Liver (tissue), 9 donors: ENCODE data around the gene MAP3K13. TPM values are rescaled to one million over a fixed set of nuclear protein-coding genes. Genes with fewer than 3 reads are reported as not detected.

Experiments used
- DNase-seq: peaks from one replicate; pipeline ENCODE4 v3.0.0-alpha.2; 2017; ENCODE audit warnings: low spot score
- H3K27ac ChIP-seq, 2 donors: one replicate each; pipeline ENCODE4 v1.7.0; 2013; ENCODE audit warnings: inconsistent platforms in 2 of 2, low read length in 2 of 2, control low read depth in 1 of 2, low read depth in 1 of 2, mild to moderate bottlenecking in 1 of 2
- H3K27me3 ChIP-seq, 4 donors: one replicate each; pipeline versions ENCODE4 v1.6.1 to v1.7.0; 2013; ENCODE audit warnings: low read length in 3 of 4, inconsistent platforms in 1 of 4, mild to moderate bottlenecking in 1 of 4, moderate library complexity in 1 of 4; ENCODE audit not compliant: control insufficient read depth in 4 of 4, insufficient read depth in 4 of 4
- H3K36me3 ChIP-seq, 4 donors: one replicate each; pipeline versions ENCODE4 v1.6.1 to v1.7.0; 2013; ENCODE audit warnings: low read length in 3 of 4, mild to moderate bottlenecking in 3 of 4, low read depth in 1 of 4, moderate library complexity in 1 of 4; ENCODE audit not compliant: control insufficient read depth in 4 of 4, insufficient read depth in 3 of 4
- H3K4me1 ChIP-seq, 4 donors: one replicate each; pipeline versions ENCODE4 v1.6.1 to v1.7.0; 2013; ENCODE audit warnings: low read length in 3 of 4, mild to moderate bottlenecking in 3 of 4, moderate library complexity in 1 of 4; ENCODE audit not compliant: control insufficient read depth in 4 of 4, insufficient read depth in 4 of 4
- H3K4me3 ChIP-seq, 3 donors: one replicate each; pipeline versions ENCODE4 v1.6.1 to v1.7.0; 2013; ENCODE audit warnings: low read length in 3 of 3, control low read depth in 1 of 3, low read depth in 1 of 3, mild to moderate bottlenecking in 1 of 3
- H3K9ac ChIP-seq, 2 donors: one replicate each; pipeline ENCODE4 v1.7.0; 2013; ENCODE audit warnings: low read length in 2 of 2, mild to moderate bottlenecking in 2 of 2, moderate library complexity in 2 of 2, control low read depth in 1 of 2, low read depth in 1 of 2
- H3K9me3 ChIP-seq, 4 donors: one replicate each; pipeline versions ENCODE4 v1.6.1 to v1.7.0; 2013; ENCODE audit warnings: low read length in 3 of 4; ENCODE audit not compliant: control insufficient read depth in 4 of 4
- EGR1 ChIP-seq, 2 donors: IDR thresholded peaks; 2 replicates each; pipeline ENCODE4 v1.6.1; 2016 to 2018; ENCODE audit warnings: antibody characterized with exemption in 2 of 2, low read depth in 2 of 2
- FOXA1 ChIP-seq: IDR thresholded peaks from 2 replicates; pipeline ENCODE4 v1.6.1; 2016; ENCODE audit warnings: antibody characterized with exemption
- FOXA2 ChIP-seq: IDR thresholded peaks from 2 replicates; pipeline ENCODE4 v1.6.1; 2016; ENCODE audit warnings: antibody characterized with exemption
- GABPA ChIP-seq, 2 donors: IDR thresholded peaks in 1 of 2; conservative IDR thresholded peaks in 1 of 2; 2 replicates each; pipeline ENCODE4 v1.6.1; 2016; ENCODE audit warnings: antibody characterized with exemption in 2 of 2, mild to moderate bottlenecking in 1 of 2, moderate library complexity in 1 of 2
- HNF4A ChIP-seq, 2 donors: conservative IDR thresholded peaks; 2 replicates each; pipeline ENCODE4 v1.6.1; 2016; ENCODE audit warnings: antibody characterized with exemption in 2 of 2, mild to moderate bottlenecking in 2 of 2
- HNF4G ChIP-seq: IDR thresholded peaks from 2 replicates; pipeline ENCODE4 v1.6.1; 2016; ENCODE audit warnings: antibody characterized with exemption
- JUND ChIP-seq, 2 donors: IDR thresholded peaks; 2 replicates each; pipeline ENCODE4 v1.6.1; 2016; ENCODE audit warnings: antibody characterized with exemption in 2 of 2
- NR2F2 ChIP-seq: IDR thresholded peaks from 2 replicates; pipeline ENCODE4 v1.6.1; 2016; ENCODE audit warnings: antibody characterized with exemption
- RAD21 ChIP-seq, 2 donors: IDR thresholded peaks; 2 replicates each; pipeline ENCODE4 v1.6.1; 2016; ENCODE audit warnings: antibody characterized with exemption in 2 of 2, mild to moderate bottlenecking in 2 of 2
- RXRA ChIP-seq, 2 donors: IDR thresholded peaks; 2 replicates each; pipeline ENCODE4 v1.6.1; 2017 to 2018; ENCODE audit warnings: antibody characterized with exemption in 2 of 2, mild to moderate bottlenecking in 1 of 2
- SP1 ChIP-seq: IDR thresholded peaks from 2 replicates; pipeline ENCODE4 v1.6.1; 2018; ENCODE audit warnings: antibody characterized with exemption, mild to moderate bottlenecking
- TAF1 ChIP-seq: conservative IDR thresholded peaks from 2 replicates; pipeline ENCODE4 v1.6.1; 2016; ENCODE audit warnings: antibody characterized with exemption, mild to moderate bottlenecking
- YY1 ChIP-seq: IDR thresholded peaks from 2 replicates; pipeline ENCODE4 v1.6.1; 2016; ENCODE audit warnings: antibody characterized with exemption, mild to moderate bottlenecking
- WGBS: extraction: QIAGEN DNeasy Blood & Tissue Kit; methylation state at CpG from one replicate; pipeline ENCODE4 v1.1.7; 2013; 5-methylcytosine and 5-hydroxymethylcytosine counted together
- polyA plus RNA-seq, 2 donors: library from polyadenylated mRNA; stranded (reverse) in 1 of 2; unstranded in 1 of 2; fragments of 200-250 nt in 1 of 2; fragments of >200 nt in 1 of 2; fragmentation: Nextera tagmentation in 1 of 2; extraction: Ambion mirVana in 1 of 2; gene quantifications; one replicate each; pipeline versions ENCODE4 v1.2.1 to v1.2.3, GENCODE V29; 2013 to 2015
- total RNA-seq, 2 donors: library from RNA; depleted of rRNA; stranded (reverse); fragments of >200 nt; gene quantifications; one replicate each; pipeline ENCODE4 v1.2.3, GENCODE V29; 2014
- TF ChIP-seq, protein P1 (sequence below): IDR thresholded peaks from 2 replicates; pipeline ENCODE4 v1.6.1; 2016; ENCODE audit warnings: antibody characterized with exemption
- TF ChIP-seq, protein P2 (sequence below): IDR thresholded peaks from 2 replicates; pipeline ENCODE4 v1.6.1; 2016; ENCODE audit warnings: antibody characterized with exemption
- TF ChIP-seq, protein P3 (sequence below): IDR thresholded peaks from 2 replicates; pipeline ENCODE4 v1.6.1; 2016; ENCODE audit warnings: antibody characterized with exemption
- TF ChIP-seq, protein P4 (sequence below): IDR thresholded peaks from 2 replicates; pipeline ENCODE4 v1.6.1; 2016; ENCODE audit warnings: antibody characterized with exemption, mild to moderate bottlenecking
- TF ChIP-seq, protein P5 (sequence below): fragments of 150-350 bp; IDR thresholded peaks from 2 replicates; pipeline ENCODE4 v1.5.1; 2017; ENCODE audit warnings: improper control_type of control experiment, low read depth, low read length; ENCODE audit not compliant: missing input control
- donor health status: healthy.
- donor health status: healthy.
- donor health status: healthy.
- donor health status: healthy.
- donor health status: healthy.

Gene MAP3K13
- total and polyA plus RNA-seq, 4 donors: 11.3 to 38.1 (median 26.5) TPM

DNA sequence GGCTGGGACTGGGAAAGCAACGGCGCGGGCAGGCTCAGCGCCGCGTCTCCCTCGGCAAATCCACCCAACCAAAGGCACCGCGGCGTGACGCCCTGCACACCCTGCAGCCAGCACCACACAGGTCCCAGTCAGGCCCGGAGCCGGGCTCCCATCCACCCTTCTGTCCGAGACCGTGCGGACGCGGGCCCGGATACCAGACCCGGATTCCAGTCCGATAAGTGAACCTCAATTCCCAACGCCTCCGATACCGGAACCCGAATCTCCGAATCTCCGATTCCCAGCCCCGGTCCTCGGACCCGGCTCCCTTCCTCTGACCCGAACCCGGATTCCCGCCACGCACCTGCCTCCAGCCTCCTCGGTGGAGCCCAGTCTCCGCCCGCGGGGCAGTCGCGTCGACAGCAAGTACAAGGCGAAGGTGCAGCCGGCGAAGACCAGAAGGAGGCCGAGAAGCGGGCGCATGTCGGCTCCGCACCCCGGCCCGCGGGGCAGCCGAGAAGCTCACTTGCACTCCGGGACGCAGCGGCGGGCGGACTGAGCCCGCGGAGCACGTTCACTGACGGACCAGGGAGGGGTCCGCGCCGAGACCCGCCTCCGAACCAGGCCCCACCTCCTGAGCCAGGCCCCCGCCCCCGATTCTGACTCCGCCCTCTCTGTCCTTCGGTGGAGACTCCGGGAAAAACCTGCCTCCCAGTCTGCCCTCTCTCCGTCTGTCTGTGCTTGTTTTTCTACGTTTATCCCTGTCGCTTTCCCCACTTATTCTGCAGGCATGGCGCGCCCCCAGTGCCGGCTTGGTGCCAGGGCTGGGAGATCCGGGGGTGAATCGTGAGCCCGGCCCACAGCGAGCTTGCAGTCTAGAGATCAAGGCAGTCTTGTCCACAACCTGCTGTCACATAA is 135.8 kb downstream of the MAP3K13 start, which contains the start of gene TMEM41A (continued):
- TF ChIP-seq RXRA (IDR thresholded peaks at IDR 0.05) (no peak), TAF1 (peak; percentile 97)
- TF ChIP-seq, protein P1, sequence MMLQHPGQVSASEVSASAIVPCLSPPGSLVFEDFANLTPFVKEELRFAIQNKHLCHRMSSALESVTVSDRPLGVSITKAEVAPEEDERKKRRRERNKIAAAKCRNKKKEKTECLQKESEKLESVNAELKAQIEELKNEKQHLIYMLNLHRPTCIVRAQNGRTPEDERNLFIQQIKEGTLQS: no peak
- TF ChIP-seq, protein P2, sequence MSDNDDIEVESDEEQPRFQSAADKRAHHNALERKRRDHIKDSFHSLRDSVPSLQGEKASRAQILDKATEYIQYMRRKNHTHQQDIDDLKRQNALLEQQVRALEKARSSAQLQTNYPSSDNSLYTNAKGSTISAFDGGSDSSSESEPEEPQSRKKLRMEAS: peak; percentile 25

DNA sequence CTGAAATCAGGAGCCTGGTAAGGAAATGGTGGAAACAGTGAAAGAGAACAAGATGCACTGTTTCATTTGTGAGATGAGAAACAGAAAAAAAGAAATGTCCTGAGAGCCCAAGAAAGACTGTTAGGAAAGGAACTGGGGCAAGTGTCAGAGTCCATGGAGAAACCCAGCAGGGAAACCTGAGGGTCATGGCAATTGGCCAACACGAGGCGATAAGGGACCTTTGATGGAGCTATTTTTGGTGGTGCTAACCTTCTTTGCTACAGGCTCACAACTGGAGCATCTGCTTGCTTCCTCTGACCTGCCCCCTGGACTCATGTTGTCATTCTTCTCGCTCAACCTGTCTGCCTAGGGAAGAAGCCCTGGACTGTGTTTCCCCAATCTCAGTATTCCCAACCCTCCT is 140.1 kb downstream of the MAP3K13 start:
- TF ChIP-seq YY1: no peak
- no peak for TF ChIP-seq NR2F2
- TF ChIP-seq, protein P3, sequence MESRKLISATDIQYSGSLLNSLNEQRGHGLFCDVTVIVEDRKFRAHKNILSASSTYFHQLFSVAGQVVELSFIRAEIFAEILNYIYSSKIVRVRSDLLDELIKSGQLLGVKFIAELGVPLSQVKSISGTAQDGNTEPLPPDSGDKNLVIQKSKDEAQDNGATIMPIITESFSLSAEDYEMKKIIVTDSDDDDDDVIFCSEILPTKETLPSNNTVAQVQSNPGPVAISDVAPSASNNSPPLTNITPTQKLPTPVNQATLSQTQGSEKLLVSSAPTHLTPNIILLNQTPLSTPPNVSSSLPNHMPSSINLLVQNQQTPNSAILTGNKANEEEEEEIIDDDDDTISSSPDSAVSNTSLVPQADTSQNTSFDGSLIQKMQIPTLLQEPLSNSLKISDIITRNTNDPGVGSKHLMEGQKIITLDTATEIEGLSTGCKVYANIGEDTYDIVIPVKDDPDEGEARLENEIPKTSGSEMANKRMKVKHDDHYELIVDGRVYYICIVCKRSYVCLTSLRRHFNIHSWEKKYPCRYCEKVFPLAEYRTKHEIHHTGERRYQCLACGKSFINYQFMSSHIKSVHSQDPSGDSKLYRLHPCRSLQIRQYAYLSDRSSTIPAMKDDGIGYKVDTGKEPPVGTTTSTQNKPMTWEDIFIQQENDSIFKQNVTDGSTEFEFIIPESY: no peak
- no peak for TF ChIP-seq HNF4G
- no peak for TF ChIP-seq TAF1
- no peak for TF ChIP-seq SP1
- no peak for TF ChIP-seq GABPA (IDR thresholded peaks at IDR 0.05 in 1 of 2, conservative IDR thresholded peaks at IDR 0.05 in 1 of 2)
- TF ChIP-seq, protein P4, sequence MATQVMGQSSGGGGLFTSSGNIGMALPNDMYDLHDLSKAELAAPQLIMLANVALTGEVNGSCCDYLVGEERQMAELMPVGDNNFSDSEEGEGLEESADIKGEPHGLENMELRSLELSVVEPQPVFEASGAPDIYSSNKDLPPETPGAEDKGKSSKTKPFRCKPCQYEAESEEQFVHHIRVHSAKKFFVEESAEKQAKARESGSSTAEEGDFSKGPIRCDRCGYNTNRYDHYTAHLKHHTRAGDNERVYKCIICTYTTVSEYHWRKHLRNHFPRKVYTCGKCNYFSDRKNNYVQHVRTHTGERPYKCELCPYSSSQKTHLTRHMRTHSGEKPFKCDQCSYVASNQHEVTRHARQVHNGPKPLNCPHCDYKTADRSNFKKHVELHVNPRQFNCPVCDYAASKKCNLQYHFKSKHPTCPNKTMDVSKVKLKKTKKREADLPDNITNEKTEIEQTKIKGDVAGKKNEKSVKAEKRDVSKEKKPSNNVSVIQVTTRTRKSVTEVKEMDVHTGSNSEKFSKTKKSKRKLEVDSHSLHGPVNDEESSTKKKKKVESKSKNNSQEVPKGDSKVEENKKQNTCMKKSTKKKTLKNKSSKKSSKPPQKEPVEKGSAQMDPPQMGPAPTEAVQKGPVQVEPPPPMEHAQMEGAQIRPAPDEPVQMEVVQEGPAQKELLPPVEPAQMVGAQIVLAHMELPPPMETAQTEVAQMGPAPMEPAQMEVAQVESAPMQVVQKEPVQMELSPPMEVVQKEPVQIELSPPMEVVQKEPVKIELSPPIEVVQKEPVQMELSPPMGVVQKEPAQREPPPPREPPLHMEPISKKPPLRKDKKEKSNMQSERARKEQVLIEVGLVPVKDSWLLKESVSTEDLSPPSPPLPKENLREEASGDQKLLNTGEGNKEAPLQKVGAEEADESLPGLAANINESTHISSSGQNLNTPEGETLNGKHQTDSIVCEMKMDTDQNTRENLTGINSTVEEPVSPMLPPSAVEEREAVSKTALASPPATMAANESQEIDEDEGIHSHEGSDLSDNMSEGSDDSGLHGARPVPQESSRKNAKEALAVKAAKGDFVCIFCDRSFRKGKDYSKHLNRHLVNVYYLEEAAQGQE: no peak
- TF ChIP-seq FOXA1: no peak
- TF ChIP-seq, protein P2: no peak
- TF ChIP-seq RAD21 (IDR thresholded peaks at IDR 0.05): no peak
- no peak for TF ChIP-seq JUND (IDR thresholded peaks at IDR 0.05)
- TF ChIP-seq FOXA2: no peak
- TF ChIP-seq, protein P5, sequence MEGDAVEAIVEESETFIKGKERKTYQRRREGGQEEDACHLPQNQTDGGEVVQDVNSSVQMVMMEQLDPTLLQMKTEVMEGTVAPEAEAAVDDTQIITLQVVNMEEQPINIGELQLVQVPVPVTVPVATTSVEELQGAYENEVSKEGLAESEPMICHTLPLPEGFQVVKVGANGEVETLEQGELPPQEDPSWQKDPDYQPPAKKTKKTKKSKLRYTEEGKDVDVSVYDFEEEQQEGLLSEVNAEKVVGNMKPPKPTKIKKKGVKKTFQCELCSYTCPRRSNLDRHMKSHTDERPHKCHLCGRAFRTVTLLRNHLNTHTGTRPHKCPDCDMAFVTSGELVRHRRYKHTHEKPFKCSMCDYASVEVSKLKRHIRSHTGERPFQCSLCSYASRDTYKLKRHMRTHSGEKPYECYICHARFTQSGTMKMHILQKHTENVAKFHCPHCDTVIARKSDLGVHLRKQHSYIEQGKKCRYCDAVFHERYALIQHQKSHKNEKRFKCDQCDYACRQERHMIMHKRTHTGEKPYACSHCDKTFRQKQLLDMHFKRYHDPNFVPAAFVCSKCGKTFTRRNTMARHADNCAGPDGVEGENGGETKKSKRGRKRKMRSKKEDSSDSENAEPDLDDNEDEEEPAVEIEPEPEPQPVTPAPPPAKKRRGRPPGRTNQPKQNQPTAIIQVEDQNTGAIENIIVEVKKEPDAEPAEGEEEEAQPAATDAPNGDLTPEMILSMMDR: no peak
- TF ChIP-seq, protein P1: no peak
- no peak for TF ChIP-seq RXRA (IDR thresholded peaks at IDR 0.05)
- no peak for TF ChIP-seq HNF4A (conservative IDR thresholded peaks at IDR 0.05)
- no peak for TF ChIP-seq EGR1 (IDR thresholded peaks at IDR 0.05; ENCODE audit: low read depth in 2 of 2)
- H3K9me3 ChIP-seq: no peaks in the 10 kb centered on the region
- no peaks in the 10 kb centered on the region for H3K36me3 ChIP-seq
- 46% methylated on average over 3 of the region's 3 CpGs for WGBS
- H3K27ac ChIP-seq: no peak overlapping the region
- H3K9ac ChIP-seq: no peak overlapping the region
- no peaks in the 10 kb centered on the region for H3K27me3 ChIP-seq
- peaks cover 0 to 3% (median 0%) of the 10 kb centered on the region in 4 donors for H3K4me1 ChIP-seq
- DNase-seq: no peak
- H3K4me3 ChIP-seq: no peak overlapping the region
